GM18861 (cell line): ENCODE measurements around the gene AGPAT3.

Experiments used
- ATAC-seq: cut with Tn5 transposase; IDR thresholded peaks from one replicate; pipeline ENCODE4 v1.9.1; 2021; ENCODE audit not compliant: unreplicated experiment

AGPAT3 gene

GRCh38 chr21:43934716-43935705, 70.0 kb downstream of the AGPAT3 start:
- no peak for ATAC-seq

GRCh38 chr21:43935711-43936110, 70.7 kb downstream of the AGPAT3 start:
- ATAC-seq: no peak

- no peak for ATAC-seq
Measured at GRCh38 chr21:43936247-43936967, 71.4 kb downstream of the AGPAT3 start.

GRCh38 chr21:43937051-43937832, 72.2 kb downstream of the AGPAT3 start:
- ATAC-seq: no peak

GRCh38 chr21:43937891-43938309, 72.9 kb downstream of the AGPAT3 start:
- ATAC-seq: peak; percentile 38

GRCh38 chr21:43938751-43939442, 73.9 kb downstream of the AGPAT3 start:
- peak; percentile 44 for ATAC-seq

GRCh38 chr21:43939443-43940328, 74.7 kb downstream of the AGPAT3 start:
- ATAC-seq: no peak

GRCh38 chr21:43940329-43941050, 75.5 kb downstream of the AGPAT3 start:
- ATAC-seq: no peak

- no peak for ATAC-seq
Measured at GRCh38 chr21:43942201-43942600, 77.2 kb downstream of the AGPAT3 start.

- no peak for ATAC-seq
Measured at GRCh38 chr21:43942621-43943020, 77.6 kb downstream of the AGPAT3 start.

GRCh38 chr21:43943512-43944077, 78.6 kb downstream of the AGPAT3 start:
- ATAC-seq: no peak

- no peak for ATAC-seq
Measured at GRCh38 chr21:43944078-43944633, 79.1 kb downstream of the AGPAT3 start.

GRCh38 chr21:43944757-43945156, 79.7 kb downstream of the AGPAT3 start:
- ATAC-seq: no peak

GRCh38 chr21:43948740-43949498, 83.9 kb downstream of the AGPAT3 start:
- no peak for ATAC-seq

- ATAC-seq: no peak
Measured at GRCh38 chr21:43949499-43950208, 84.6 kb downstream of the AGPAT3 start.

- no peak for ATAC-seq
Measured at GRCh38 chr21:43950481-43950880, 85.5 kb downstream of the AGPAT3 start.

- ATAC-seq: no peak
Measured at GRCh38 chr21:43950936-43951335, 85.9 kb downstream of the AGPAT3 start.
